ENCODE results near the gene SKI.
"Not testable (repeated sequence)": the region's sequence is repeated elsewhere in the genome, so short reads cannot be mapped to it uniquely, and the experiment has no call there.

The SKI gene

DNA sequence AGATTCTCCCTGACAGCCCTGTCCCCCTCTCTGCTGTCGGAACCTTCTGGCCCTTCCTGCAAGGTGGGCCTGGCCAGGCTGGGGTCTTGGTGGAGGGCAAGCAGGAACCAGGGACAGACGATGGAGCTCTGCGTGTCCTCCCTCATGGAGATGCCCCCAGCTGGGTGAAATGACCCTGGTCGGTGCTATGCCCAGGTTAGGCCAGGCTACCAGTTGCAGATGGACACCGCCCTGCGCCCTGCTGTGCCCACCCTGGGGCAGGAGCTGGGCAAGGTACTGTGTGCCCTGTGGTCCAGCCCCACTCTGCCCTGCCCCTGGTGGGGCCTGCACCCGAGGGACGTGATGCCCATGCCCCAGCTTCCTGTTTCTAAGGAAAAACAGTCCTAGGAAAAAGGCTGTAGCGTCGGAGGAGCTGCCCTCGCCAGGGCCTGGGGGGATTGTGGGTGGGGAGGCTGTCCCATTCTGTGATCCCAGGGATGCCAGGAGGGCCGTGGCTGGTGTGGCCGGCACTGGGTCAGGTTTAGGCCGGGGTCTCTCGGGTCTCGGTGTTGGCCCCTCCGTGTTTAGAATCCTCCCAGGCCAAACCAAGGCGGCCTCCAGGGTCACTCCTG lies 85.6 kb downstream of the SKI start:
- DNase-seq: no peak

GRCh38 chr1:2314273-2314802 lies 86.2 kb downstream of the SKI start:
- DNase-seq: no peak

GRCh38 chr1:2314803-2315673 lies 86.9 kb downstream of the SKI start:
- peak; percentile 56 for DNase-seq

DNA sequence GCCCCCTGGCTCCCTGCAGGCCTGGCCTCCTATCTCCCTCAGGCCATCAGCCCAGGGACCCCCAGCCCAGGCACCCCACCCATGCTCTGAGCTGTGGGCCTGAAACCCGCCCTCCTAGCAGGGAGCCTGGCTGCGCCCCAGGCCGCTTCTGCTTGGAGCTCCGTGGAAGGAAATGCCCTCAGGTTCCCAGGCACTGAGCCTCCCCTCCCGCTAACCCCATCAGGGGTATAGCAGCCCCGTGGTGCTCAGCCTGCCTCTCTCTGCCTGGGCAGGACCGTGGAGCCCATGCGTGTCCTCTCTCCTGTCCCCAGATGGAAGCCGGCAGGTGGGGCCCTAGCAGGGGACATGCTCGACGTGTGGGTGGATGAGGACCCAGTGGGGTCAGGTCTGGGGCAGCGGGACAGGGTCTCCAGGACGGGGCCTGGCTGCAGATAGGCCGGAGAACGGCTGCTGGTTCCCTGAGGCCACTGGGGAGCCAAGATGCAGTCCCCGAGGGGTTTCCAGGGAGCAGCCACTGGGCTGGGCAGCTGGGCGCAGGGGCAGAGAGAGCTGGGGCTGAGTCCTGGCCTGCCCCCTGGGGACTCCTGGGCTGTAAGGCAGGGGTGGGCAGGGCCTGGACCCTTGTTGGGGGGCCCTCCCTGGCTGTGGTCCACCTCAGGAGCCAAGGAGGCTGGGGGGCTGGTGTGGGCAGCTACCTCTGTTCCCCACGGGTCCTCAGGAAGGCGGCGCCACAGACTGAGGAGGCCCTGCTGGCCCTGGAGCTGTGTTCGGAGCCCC lies 87.7 kb downstream of the SKI start:
- DNase-seq: no peak

DNA sequence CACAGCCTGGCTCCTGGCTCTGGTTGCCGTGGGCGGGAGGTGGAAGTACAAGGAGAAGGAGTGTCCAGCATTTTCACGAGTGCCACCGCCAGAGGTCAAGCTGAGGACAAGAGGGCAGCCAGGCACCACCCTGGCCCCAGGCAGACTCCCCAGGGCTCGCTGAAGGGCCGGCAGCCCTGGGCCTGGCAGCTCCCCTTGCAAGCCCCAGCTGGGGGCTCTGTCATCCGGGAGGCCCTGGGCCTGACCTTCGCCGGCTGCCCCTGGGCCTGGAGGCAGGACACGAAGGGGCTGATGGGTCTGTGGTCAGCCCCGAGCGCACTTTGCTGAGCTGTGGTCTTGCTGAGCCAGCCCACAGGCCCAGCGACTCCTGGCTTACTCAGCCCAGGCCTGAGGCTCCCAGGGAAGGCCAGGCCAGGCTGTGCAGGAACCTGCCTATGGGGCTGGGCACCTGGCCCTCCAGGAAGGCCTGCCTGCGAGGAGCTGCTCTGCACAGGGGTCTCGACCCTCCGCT lies 88.4 kb downstream of the SKI start:
- DNase-seq: no peak

GRCh38 chr1:2317230-2318065 lies 89.3 kb downstream of the SKI start:
- no peak for DNase-seq

DNA sequence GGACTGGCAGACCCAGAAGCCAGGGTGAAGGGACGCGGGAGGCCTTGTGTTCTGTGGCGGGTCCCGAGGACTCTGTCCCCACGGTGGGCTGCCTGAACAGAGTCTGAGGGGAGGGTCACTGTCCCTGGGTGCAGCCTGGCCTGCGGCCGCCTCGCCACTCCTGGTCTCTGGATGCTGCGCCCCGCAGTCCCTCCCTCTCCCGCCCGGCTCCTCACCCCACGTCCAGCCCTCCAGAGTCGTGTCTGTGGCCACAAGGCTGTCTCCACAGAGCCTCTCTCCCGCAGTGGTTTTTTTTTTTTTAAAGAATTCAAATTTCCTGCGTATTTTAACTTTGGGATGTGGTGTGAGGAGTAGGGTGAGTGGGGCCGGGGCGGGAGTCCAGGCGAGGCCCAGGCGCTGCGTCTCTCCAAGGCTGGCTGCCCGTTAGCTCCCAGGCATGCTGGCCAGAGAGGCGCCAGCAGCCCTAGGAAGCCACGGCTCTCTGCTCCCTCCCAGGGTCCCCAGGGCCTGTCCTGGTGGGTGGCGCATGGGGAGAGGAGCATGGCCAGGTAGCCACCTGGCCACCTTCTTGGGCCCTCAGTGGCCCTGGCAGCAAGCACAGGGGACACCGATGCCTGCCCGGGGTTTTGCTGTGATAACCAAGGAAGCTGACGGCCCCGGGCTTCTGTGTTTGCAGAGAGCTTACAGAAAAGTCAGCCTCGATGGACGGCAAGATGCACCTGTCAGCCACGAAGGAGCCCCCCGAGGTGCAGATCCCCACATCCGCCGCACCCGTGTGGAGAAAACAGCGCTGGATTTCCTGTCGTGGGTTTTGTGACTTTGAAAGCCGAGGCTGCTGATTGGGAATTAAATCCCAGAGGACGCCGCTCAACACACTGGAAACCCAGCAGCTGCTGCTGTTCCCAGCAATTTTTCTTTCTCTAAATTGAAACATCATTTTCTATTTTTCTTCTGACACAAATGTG lies 90.5 kb downstream of the SKI start:
- peak; percentile 34 for DNase-seq

DNA sequence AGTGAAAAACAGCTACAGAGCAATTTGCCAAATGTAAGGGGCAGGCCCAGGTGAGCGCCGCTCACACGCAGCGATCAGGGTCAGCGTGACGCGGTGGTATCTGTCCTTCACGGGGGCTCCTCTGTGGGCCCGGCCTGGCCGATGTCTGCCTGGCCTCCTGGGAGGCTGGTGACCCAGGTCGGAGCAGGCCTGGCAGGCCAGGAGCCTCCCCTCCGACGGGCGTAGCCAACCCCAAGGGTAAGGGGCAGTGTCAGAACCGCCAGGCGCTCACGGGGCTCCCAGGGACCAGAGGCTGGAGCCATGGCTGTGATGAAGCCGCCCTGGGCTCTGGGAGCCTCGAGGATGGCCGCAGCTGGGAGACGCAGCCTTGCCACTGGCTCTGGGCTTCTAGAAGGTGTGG lies 91.2 kb downstream of the SKI start:
- DNase-seq: no peak

DNA sequence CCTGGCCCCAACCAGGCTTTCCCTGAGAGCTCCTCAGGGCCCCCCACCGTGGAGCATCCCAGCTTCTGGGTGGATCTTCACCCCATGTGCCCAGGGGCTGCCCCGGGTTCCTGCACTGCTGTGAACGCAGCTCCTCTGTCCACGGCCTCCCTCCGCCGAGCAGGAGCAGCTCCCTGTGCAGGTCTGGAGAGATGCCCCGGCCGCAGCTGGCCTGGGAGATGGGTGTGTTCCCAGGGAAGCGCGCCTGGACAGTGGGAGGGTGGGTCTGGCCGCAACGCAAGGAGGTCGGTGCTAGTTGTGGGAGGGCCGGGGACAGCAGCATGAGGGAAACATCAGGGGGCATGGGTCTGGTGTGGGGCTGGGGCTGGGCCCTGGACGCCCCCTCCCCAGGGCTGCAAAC lies 91.9 kb downstream of the SKI start:
- DNase-seq: no peak

DNA sequence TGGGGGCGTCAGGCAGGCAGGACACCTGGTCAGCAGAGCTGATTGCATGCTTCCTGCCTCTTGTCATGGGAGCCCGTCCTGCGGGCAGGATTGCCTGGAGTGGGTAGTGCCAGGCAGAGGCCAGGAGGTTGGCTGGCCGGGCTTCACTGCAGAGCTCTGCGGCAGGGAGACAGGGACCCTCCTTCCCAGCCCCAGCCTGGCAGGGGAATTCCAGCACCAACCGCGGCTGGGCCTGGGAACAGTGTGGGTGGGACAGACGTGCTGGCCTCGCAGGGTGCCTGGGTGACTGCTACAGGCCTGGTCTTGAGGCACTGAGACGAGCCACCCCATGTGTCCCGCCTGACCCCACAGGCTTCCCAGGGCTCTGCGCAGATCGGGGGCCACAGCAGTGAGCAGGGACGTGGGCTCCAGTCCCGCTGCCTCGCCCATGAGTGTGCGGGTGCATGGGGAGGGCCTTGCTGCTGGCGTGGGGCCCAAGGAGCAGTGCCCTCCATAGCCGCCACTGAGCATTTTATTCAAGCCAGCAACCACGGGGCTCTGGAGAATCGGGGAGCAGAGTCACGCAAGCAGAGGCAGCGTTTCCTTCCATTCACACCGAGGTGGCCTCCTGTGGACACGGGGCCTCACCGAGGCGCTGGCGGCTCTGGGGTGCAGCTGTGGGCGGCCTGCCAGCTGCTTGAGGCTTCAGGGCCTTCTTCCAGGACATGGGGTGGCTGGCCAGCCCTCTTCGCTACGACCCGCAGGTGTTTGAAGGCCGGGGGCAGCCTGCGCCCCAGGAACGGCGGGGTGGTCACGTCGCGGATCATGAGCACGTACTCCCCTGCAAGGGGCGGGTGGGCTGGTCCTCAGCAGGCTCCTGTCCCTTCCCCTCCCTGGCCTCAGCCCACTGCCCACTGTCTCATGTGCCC lies 92.9 kb downstream of the SKI start:
- DNase-seq: no peak

GRCh38 chr1:2322065-2322571 lies 94.0 kb downstream of the SKI start:
- no peak for DNase-seq

DNA sequence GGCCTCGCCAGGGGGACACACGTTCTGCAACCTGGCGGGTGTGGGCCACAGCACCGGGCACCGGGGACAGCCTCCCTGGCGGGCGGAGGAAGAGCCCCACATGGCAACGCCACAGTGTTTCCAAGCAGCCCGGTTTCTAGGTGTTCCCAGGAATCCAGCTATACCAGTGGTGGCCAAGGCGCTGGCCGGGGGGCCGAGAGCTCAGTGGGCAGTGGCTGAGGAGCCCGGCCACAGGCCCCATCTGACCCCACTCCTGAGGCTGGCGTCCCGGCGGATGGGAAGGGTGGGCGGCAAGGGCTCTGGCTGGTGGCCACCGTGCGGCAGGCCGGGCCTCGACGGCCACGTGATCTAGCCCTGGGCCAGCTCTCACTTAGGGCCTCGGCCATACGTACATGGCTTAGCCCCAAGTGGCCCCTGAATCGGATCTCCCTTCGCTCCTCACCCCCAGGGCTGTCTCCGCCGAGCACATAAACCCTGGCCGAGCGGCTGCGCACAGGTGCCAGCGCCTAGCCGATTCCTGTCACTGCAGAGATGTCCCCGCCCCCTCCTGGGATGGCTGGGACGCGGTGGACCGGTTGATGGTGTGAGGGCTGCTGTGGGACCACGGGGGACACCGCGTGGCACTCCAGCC lies 94.6 kb downstream of the SKI start:
- no peak for DNase-seq

- DNase-seq: no peak
Observed at GRCh38 chr1:2323451-2323974, 95.4 kb downstream of the SKI start.

GRCh38 chr1:2324553-2325366 lies 96.6 kb downstream of the SKI start:
- DNase-seq: no peak

DNA sequence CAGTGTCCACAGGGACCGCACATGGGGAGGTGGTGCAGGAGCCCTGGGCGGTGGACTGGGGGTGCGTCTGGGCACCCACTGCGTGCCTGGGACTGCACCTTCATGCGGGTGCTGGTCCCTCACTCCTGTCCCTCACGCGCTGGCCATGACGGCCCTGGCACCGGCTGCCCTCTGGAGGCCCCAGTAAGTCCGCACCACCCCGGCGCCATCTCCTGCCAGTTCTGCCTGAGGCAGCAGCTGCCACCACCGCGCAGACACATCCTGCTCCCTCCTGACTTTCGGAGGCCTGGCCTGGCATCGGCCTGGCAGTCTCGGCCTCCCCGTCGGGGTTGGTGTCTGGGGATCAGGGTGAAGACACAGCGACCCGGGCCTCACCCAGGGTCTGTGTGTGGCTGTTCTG lies 98.4 kb downstream of the SKI start:
- DNase-seq: no peak

GRCh38 chr1:2327162-2327561 lies 99.0 kb downstream of the SKI start:
- not testable (repeated sequence) for DNase-seq

GRCh38 chr1:2327841-2328240 lies 99.7 kb downstream of the SKI start:
- no peak for DNase-seq

All from NCI-H2171 (cell line).